ENCODE results near the gene ANKS1B. TPM values are rescaled to one million over a fixed set of nuclear protein-coding genes. Genes with fewer than 3 reads are reported as not detected.

Gene ANKS1B
- total and polyA plus RNA-seq, 10 of the 15 experiments (the other 5 are each of a cell fraction or from before 2014, with no cell fraction given) = 0.16 to 1.3 (median 0.82) TPM; not detected in 7

DNA sequence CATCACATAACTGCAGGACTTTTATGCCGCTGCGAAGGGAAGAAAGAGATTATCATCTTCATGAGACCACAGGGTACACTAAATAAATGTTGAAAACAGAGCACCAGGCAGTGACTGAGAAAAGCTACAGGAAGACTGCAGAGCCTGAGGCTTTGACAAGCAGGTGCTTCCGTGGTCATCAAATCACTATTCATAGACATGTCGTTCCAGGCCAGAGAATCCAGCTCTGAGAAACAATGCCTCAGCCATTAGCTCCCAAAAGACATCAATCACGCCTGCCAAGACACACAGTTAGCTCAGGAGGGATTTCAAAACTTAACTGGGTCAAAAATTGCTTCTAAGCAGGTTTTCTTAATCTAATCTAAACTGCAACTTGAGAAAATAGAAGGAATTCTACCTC is 384.3 kb downstream of the ANKS1B start (continued):
- TF ChIP-seq, protein P1, sequence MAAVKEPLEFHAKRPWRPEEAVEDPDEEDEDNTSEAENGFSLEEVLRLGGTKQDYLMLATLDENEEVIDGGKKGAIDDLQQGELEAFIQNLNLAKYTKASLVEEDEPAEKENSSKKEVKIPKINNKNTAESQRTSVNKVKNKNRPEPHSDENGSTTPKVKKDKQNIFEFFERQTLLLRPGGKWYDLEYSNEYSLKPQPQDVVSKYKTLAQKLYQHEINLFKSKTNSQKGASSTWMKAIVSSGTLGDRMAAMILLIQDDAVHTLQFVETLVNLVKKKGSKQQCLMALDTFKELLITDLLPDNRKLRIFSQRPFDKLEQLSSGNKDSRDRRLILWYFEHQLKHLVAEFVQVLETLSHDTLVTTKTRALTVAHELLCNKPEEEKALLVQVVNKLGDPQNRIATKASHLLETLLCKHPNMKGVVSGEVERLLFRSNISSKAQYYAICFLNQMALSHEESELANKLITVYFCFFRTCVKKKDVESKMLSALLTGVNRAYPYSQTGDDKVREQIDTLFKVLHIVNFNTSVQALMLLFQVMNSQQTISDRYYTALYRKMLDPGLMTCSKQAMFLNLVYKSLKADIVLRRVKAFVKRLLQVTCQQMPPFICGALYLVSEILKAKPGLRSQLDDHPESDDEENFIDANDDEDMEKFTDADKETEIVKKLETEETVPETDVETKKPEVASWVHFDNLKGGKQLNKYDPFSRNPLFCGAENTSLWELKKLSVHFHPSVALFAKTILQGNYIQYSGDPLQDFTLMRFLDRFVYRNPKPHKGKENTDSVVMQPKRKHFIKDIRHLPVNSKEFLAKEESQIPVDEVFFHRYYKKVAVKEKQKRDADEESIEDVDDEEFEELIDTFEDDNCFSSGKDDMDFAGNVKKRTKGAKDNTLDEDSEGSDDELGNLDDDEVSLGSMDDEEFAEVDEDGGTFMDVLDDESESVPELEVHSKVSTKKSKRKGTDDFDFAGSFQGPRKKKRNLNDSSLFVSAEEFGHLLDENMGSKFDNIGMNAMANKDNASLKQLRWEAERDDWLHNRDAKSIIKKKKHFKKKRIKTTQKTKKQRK (IDR thresholded peaks at IDR 0.05; ENCODE audit: low read depth, low read length) = no peak
- TF ChIP-seq NFIC (IDR thresholded peaks at IDR 0.05; ENCODE audit: low read depth, low read length) (peak; percentile 44; the same call in 1 of the 2 replicates), RUNX3 (IDR thresholded peaks at IDR 0.05; ENCODE audit: low read length) (peak; percentile 34; the same call in 1 of the 2 replicates), NFYA (IDR thresholded peaks at IDR 0.05; ENCODE audit: borderline replicate concordance, low read depth, low read length) (no peak), MEF2B (IDR thresholded peaks at IDR 0.05; ENCODE audit: partially characterized antibody, poor library complexity, severe bottlenecking) (peak; percentile 40), IKZF2 (IDR thresholded peaks at IDR 0.05) (peak in 1 of 2 experiments; percentile 17; a peak in 2 of 4 replicates), MTA2 (IDR thresholded peaks at IDR 0.05; ENCODE audit: low read depth) (0 out of 2 replicates have a peak, but pooled peaks have one; percentile 22)
- TF ChIP-seq, protein P2, sequence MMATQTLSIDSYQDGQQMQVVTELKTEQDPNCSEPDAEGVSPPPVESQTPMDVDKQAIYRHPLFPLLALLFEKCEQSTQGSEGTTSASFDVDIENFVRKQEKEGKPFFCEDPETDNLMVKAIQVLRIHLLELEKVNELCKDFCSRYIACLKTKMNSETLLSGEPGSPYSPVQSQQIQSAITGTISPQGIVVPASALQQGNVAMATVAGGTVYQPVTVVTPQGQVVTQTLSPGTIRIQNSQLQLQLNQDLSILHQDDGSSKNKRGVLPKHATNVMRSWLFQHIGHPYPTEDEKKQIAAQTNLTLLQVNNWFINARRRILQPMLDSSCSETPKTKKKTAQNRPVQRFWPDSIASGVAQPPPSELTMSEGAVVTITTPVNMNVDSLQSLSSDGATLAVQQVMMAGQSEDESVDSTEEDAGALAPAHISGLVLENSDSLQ (IDR thresholded peaks at IDR 0.05) = peak; percentile 76; the same call in 1 of the 2 replicates
- TF ChIP-seq, protein P3, sequence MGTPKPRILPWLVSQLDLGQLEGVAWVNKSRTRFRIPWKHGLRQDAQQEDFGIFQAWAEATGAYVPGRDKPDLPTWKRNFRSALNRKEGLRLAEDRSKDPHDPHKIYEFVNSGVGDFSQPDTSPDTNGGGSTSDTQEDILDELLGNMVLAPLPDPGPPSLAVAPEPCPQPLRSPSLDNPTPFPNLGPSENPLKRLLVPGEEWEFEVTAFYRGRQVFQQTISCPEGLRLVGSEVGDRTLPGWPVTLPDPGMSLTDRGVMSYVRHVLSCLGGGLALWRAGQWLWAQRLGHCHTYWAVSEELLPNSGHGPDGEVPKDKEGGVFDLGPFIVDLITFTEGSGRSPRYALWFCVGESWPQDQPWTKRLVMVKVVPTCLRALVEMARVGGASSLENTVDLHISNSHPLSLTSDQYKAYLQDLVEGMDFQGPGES (IDR thresholded peaks at IDR 0.05) = no peak
